HG02678 (cell line): ENCODE measurements around the gene NR6A1.
"Not testable (repeated sequence)": the region's sequence is repeated elsewhere in the genome, so short reads cannot be mapped to it uniquely, and the experiment has no call there.

Experiments
- ATAC-seq: cut with Tn5 transposase; IDR thresholded peaks from one replicate; pipeline ENCODE4 v1.9.1; 2021; ENCODE audit warnings: mild to moderate bottlenecking, moderate library complexity; ENCODE audit not compliant: unreplicated experiment

The NR6A1 gene

DNA sequence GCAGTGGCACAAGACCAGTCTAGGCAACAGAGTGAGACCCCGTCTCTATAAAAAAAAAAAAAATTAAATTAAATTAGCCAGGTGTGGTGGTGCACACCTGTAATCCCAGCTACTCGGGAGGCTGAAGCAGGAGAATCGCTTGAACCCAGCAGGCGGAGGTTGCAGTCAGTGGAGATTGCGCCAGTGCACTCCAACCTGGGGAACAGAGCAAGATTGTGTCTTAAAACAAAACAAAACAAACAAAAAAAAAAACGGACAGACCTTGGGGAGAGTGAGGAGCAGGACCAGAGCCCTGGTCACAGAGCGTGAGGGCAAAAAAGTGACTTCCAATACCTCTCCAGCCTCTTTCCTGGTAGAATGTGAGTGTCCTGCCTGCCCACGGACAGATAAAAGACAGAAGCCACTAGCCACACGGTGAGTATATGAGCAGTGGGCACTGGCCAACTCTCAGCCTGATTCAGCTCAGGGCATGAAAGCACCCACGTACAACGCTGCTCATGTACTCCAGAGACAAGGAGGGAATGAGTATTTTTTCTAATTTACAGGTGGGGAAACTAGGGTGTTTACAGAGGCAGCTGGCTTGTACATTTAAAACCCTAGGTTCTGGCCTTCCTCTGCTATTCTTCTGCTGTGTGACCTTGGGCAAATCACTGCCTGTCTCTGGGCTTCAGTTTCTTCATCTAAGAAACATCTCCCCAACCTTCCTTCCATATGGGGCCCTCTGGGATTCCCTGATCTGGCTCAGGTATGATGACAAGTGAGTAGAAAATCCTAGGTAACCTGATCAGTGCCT is 7.7 kb upstream of the NR6A1 start:
- no peak for ATAC-seq

DNA sequence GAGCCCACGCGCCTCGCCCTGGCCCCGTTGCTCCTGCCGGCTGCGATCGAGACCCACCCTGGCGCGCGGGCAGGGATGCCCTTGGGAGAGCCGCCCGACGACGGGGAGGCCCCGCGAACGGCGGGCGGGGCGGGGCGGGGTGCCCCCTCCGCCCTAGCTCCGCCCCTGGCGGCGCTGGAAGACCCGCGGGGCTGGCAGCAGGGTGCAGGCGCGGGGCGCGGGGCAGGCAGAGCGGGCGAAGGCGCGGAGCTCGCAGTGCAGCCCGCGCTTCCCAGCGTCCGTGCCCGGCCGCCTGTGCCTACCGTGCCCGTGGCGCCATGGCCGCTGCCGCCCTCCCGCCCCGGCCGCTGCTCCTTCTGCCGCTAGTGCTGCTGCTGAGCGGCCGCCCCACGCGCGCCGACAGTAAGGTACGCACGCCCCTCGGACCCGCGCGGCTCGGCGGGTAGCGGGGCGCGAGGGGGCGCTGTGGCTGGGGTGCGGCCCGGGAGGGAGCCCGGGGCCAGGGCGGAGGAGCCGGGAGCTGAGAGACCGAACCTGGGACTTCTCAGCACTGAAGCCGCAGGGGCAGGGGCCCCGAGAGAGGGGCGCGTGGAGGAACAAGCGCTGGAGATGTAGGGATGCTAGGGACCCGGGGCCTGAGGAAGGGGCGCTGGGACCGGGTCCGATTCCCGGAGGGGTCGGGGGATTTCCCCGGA is 6.0 kb upstream of the NR6A1 start, which contains the start of gene OLFML2A:
OLFML2A (plus strand) TSS at position 180 of the 695 bp plus-strand sequence; CDS start at position 318, 138 bp downstream.
- ATAC-seq = no peak

DNA sequence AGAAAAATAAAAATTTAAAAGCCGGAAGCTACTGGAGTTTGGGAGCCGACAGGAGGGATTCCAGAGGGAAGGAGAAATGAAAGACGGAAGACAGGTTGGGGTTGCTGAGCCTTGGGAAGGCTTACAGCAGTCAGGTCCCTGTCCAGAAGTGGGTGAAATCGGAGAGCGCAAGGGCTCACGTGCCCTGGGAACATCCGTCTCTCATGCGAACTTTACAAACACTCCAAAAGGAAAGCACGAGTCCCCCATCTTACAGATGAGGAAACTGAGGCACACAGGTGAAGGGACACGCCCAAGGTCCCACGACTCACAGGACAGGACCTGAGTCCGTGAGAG is 5.5 kb upstream of the NR6A1 start:
- ATAC-seq = no peak

DNA sequence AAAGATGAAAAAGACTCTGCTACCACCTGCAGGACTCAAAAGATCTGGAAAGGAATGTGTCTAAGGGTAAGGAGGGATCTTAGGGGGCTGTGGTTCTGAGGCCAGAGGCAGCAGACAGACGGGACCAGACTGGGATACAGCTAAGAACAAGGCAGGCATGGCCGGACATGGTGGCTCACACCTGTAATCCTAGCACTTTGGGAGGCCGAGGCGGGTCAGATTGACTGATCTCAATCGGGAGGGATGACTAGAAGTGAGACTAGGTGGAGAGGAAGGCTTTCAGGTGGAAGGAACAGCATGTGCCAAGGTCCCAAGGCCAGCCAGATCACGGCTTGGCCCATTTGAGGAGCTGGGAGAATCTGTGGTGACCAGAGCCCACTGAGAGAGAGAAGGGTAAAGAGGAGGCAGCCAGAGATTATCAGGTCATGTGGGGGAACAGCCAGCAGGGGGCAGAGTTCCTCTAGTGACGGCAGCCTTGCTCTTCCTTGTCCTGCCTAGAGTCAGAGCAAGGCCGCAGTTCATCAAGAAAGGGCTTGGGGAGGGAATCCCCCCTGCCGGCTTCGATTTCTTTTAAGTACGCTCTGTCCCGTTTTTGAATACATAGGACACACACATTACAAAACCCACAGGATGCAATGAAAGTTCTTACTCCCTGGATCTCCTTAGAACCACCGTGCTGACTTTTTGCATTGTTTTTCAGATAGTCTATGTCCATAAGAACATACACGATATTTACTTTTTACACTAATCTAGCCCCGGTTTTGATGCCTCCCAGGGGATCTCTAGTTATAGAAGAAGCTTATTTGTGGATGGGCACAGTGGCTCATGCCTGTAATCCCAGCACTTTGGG is 3.2 kb upstream of the NR6A1 start:
- ATAC-seq = peak; percentile 33

DNA sequence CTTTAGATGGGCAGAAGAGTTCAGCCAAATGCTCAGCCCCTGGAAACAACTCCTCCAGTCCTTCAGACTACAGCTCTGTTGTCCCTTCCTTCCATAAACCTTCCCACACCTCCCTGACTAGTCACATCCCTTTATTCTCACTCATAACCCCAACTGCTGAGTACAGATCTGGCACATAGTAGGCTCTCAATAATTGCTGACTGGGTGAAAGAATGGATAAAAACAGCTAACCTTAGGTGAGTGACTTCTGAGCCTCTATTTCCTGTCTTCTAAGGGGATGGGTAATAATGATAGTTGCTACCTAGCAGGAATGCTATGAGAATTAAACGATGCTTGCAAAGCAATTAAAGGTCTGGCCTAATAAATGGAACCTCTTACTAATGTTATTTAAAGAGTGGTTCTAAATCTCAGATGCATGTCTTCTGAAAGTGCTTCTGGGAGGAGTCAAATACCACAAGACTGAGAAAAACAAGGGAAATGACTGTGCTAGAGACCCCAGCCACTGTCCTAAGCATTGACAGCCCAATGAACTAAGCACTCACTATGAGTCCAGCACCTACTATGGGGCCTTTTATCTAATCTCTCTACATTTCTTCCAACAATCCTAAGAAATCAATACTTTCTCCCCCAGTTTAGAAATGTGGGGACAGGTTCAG is 2.5 kb upstream of the NR6A1 start:
- no peak for ATAC-seq

DNA sequence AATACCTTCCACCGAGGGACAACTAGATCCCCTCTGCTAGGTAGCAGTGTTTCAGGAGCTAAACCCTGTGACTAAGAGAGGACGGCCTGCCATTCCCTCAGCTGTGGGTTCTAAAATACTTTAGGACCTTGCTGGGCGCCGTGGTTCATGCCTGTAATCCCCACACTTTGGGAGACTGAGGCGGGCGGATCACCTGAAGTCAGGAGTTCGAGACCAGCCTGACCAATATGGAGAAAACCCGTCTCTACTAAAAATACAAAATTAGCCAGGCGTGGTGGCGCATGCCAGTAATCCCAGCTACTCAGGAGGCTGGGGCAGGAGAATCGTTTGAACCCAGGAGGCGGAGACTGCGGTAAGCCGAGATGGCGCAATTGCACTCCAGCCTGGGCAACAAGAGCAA is 1.8 kb upstream of the NR6A1 start:
- ATAC-seq = not testable (repeated sequence)

DNA sequence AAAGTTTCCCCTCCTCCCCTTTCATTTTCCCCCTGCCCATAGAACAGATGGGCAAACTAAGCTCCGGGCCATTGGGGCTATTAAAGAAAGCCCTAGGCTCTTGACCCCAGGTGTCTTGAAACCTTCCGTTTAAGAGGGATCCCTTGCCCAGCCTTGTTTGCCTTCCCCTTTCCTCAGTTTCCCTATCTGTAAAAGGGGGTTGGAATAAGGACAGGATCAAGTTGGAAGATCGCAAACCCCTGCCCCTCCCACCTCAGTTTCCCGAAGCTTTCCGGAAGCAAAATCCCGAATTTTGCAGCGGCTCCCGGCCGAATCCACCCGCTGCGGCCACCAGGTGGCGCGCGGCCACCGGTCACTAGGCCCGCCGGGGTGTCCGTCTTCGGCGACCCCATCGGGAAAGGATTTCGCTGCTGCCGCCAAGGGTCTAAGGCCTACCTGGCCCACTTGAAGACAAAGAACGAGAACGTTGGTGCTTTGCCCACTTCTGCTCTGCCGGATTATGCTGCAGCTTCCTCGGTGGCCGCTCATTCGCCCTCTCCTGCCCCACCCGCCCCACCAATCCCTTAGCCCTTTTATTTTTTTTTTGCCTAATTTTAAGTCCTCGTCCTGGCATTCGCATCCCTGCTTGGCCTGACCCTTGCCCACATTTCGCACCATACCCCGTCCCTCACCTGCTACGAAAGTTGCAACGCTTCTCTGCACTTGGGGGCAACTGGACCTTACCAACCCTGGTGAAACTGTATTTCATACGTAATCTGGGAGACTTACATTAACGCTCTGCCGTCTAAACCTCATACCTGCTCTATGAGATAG is 962 bp upstream of the NR6A1 start:
- ATAC-seq = no peak

DNA sequence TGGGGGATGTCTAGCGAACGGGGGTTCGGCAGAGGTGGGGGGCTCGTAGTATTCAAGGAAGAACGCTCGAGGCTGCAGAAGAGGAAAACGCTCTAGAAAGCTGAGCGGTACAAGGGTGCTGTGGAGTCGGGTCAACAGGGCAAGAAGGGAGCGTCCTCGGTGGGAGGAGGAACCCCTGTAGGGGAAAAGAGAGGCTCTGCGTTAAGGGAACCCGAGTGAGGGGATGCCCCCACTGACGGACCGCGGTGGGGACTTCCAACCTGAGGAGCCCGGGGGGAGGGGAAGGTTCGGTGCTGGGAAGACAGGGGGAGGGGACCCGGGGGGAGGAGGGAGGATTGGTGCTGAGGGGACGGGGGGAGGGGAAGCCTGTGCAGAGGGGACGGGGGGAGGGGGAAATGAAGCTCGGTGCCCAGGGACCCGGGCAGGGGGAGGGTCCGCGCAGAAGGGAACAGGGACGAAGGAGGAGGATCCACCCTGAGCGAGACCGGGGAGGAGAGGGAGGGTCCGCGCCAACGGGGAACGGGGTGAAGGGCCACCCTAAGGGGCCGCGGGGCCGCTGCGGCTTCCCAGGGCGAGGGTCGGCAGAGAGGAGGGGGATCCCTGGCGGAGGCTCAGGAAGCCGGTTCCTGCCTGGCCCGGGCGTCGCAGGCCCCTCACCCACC is 621 bp downstream of the NR6A1 start:
- ATAC-seq = no peak

DNA sequence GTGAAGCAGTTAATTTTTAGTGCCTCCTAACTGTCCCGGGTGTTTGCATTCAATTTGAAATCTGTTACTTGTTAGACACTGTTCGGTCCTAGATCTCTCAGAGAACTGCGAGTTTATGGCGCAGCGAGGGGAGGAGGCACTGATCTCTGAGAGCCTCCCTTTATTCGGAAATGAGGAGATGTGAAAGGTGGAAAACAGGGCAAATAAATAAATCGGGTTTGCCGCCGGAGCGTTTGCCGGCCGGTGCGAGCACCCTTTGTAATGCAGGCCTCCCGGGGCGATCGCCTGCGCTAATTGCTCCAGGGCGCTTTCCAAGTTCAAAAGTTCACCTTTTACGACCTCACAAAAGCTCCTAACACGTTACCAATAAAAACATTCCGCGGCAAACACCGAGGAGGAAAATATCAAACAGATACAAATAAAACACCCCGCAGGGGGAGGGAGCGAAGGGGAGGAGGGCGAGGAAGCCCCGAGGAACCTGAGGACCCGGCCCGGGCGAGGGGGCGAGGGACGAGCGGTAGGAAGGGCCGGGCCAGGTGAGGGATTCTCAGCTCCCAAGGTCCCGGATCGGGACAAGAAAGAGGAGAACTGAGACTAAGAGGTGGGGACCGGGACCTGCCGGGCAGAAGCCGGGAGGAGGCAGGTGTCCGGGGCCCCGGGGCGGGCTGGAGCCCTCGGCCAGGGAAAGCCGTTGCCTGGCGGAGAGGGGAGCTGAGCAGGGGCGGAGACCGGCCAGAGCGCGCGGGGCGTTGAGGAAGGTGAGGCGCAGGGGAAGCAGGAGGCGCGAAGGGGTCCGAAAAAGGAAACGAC is 1.4 kb downstream of the NR6A1 start:
- no peak for ATAC-seq

DNA sequence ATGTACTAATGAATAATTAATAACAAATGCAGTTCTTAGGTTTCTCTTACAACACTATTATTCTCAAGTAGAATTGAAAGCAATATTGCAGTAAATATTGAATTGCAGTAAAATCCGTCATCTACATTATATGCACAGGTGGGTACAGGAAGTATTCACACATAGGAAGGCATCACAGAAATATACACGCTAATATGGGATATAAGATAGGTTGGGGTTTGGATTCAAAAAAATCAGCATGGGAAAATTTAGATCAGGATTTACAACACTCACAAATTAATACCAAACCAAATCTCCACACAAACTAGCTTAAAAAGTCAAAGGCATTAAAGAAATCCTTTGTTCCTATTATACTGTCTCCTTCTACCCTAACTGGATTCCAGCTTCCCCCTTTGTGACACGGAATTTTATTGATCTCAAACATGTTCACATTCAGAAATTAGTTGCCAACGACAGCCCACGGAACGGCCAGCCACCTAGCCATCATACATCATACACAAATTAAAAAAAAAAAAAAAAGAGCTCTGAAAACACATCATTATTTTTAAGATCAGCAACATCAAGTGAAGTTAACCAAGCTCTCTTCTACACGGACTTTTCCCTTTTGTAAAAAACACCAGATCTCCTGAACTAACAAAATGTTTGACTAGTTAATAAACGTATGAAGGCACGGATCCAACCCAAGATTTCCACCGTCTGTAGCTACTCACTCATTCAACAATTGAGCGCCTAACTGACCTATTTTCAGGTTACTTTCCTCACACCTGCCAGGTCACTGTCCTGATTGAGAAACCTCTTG is 2.2 kb downstream of the NR6A1 start:
- ATAC-seq = no peak

DNA sequence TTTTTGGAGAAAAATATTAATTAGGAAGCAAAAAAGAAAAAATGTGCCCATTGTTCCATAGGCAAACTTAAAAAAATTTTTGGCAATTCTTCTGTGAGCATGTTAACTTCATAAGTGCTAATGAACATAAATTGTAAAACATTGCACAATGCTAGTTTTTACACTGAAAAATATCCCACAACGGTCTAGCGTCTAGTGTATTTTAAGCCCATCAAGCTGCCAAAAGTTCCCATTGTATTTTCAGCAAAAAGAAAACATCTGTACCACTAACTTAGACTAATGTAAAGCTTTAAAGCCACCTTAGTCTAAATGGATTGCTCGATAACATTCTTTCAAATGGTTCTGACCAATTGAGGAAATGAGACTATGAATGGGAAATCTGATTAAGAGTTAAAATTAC is 2.8 kb downstream of the NR6A1 start:
- no peak for ATAC-seq

DNA sequence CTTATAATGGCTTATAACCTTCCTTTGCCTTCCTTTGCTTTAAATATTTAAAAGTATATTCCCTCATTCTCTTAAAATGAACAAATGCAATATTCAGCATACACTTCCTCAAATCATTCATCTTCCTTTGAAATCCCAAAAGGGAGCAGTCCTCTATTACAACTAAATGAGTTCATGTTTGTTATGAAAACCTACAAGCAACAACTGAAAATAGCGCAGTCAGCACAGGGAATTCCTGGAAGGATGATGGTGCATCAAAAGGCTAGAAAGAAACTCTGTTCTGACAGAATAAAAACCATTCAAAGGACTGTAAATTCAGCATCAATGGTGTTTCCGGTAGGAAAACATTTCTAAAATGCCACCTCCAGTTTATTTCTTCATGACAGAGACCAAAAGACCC is 3.3 kb downstream of the NR6A1 start:
- no peak for ATAC-seq

DNA sequence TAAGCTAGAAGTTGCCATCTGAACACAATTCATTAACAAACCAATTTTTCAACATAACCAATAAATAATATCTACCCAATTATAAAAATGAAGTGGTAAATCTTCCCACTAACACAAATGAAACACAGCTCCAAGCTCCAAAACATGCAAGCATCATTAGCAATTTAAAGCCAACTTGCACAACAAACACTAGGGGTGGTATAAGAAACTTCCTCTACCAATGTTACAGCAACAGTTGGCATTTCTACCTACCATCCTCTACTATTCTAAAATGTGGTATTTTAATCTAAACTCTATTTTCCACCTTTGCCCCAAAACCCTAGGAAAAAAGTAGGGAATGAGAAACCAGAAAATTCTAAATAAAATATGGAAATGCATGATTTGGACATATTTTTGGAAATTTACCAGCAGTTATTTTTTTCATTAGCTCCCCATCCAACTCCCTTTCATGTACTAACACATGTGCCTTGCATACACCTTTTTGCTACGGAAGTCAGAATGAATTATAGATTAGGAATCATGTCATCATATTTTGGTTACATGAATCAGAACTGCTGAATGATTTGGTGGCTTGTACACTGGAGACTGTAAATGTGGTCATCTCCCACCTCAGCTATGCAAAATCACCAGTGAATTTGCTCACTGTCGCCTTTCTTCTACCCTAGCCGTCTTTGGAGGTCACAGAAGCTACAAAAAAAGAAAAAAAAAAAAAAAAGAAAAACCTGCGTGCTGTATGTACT is 4.1 kb downstream of the NR6A1 start:
- no peak for ATAC-seq

DNA sequence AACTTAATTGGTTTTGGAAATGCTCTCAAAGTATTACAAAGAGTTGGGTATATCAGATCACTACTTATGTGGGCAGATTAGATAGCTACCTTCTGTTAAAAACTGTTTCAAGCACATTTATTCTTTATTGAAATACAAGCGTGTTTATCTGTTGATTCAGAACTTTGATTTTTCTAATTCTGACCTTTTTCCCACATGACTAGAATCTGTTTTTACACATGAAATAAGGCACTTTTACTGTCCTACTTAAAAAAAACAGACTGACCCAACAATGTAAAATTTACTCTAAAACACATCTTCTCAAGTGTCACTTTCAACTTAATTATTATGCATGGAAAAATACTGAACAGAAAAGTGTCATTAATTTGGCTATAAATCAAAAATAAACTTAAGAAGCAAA is 4.8 kb downstream of the NR6A1 start:
- ATAC-seq = no peak

DNA sequence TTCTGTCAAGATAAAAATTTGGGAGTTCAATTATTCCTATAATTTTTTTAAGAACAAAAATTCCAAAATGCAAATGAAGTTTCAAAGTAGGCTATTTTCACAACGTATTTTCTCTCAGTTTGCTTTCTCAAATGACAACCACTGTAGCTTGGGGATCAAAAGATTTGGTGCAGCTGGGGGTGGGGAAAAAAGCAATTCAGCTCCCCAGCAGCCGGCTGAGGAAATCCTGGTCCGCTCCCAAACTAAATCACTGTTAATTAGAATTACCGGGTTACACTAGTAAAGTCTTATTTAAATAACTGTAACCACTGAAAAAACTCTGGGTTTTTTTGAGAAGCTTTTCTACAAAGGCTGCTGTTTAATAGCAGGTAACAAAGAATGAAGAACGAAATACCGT is 5.7 kb downstream of the NR6A1 start:
- ATAC-seq = no peak

DNA sequence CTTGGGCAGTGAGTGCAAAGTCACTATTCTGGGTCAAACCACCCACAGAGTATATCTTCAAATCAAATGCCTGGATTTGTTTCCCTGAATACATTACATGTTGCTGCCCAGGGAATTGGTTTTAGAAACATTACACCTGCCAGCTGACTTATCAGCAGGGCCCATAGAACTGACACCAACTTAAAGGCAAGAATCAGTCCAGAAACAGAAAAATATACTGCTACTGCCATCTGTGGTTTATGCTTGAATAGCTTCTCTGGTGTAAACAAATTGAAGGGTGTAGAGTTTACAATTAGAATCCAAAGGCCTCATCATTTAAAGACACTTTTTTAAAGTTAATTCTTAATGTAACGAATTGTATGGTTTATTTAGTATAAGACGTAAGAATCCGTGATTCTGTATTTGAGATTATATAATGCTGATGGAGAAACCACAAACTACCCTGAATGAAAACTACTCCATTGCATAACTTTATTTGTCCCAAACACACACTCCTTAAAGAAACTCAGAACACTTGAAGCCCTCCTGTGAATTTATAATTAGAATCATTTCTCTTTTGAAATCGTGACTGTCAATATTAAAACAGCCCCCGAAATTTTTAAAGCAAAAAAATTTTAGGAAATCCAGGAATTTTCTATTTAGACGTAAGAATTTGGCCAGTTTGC is 6.2 kb downstream of the NR6A1 start:
- no peak for ATAC-seq

DNA sequence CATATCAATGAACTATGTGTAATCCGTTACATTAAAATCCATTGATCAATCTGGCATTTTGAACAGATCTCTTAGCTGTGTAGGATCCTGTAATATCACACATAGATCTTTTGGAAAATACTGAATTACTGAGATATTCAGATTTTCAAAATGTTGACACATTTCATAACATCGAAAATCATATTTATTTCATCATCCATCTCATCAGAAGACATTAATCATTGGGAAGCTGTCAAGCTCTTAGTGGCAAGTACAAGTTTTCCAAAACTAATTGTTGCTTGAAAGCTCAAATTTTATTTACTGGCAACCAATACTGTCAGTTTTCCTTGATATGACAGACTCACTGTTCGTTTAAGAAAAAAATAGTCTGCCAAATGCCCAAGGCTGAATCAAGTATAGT is 8.5 kb downstream of the NR6A1 start:
- no peak for ATAC-seq
